ENCODE results near the gene SCG5.
A peak's percentile ranks its signal among the peaks of the same experiment; 100 is the strongest.
"Not testable (repeated sequence)": the region's sequence is repeated elsewhere in the genome, so short reads cannot be mapped to it uniquely, and the experiment has no call there.

The SCG5 gene

GRCh38 chr15:32641517-32642059 lies at the start of gene SCG5:
SCG5 (plus strand) TSS chr15:32641710; CDS start chr15:32643593, 1,883 bp downstream.
- H3K4me2 ChIP-seq (ENCODE audit: low read length) = no peak within 1 kb of the TSS
- no peaks in the 10 kb centered on the region for H3K9me3 ChIP-seq (ENCODE audit: insufficient read depth, low read length)
- TF ChIP-seq CTCF (IDR thresholded peaks at IDR 0.05; ENCODE audit: low read depth, low read length) = no peak
- TF ChIP-seq EZH2phosphoT487 (IDR thresholded peaks at IDR 0.05; ENCODE audit: low read depth) = no peak
- no peak within 1 kb of the TSS for H3K27ac ChIP-seq (ENCODE audit: low read length)
- no peaks in the 10 kb centered on the region for H3K4me1 ChIP-seq (ENCODE audit: low read length)
- no peak within 1 kb of the TSS for H2AFZ ChIP-seq (ENCODE audit: low read depth, low read length)
- no peak within 1 kb of the TSS for H3K9ac ChIP-seq (ENCODE audit: low read length)
- no peaks in the 10 kb centered on the region for H3K27me3 ChIP-seq (ENCODE audit: low read depth, low read length)
- H3K36me3 ChIP-seq (replicated peaks; ENCODE audit: low read depth, low read length) = peaks cover 53% of the 10 kb centered on the region
- 0 out of 2 replicates have a peak, but pooled peaks cover 5% of the 10 kb centered on the region for H3K79me2 ChIP-seq (ENCODE audit: low read length)
- no peaks in the 10 kb centered on the region for H4K20me1 ChIP-seq (ENCODE audit: insufficient read depth, low read length)
- H3K4me3 ChIP-seq (ENCODE audit: low read length) = no peak within 1 kb of the TSS

- not testable (repeated sequence) for H2AFZ ChIP-seq (ENCODE audit: low read depth, low read length); H3K4me2 ChIP-seq (ENCODE audit: low read length); H3K9me3 ChIP-seq (ENCODE audit: insufficient read depth, low read length); H3K9ac ChIP-seq (ENCODE audit: low read length); H4K20me1 ChIP-seq (ENCODE audit: insufficient read depth, low read length); H3K79me2 ChIP-seq (ENCODE audit: low read length); H3K36me3 ChIP-seq (replicated peaks; ENCODE audit: low read depth, low read length); H3K27me3 ChIP-seq (ENCODE audit: low read depth, low read length); H3K4me1 ChIP-seq (ENCODE audit: low read length); H3K4me3 ChIP-seq (ENCODE audit: low read length); H3K27ac ChIP-seq (ENCODE audit: low read length)
Observed at GRCh38 chr15:32593151-32593550, 48.4 kb upstream of the SCG5 start, which contains the start of gene GOLGA8N. GOLGA8N (plus strand) TSS chr15:32593456.

GRCh38 chr15:32609518-32609917 lies 32.0 kb upstream of the SCG5 start:
- not testable (repeated sequence) for H3K27me3 ChIP-seq (ENCODE audit: low read depth, low read length); H3K79me2 ChIP-seq (ENCODE audit: low read length); H3K9ac ChIP-seq (ENCODE audit: low read length); H4K20me1 ChIP-seq (ENCODE audit: insufficient read depth, low read length); H3K27ac ChIP-seq (ENCODE audit: low read length); H3K4me3 ChIP-seq (ENCODE audit: low read length); H3K4me1 ChIP-seq (ENCODE audit: low read length); H2AFZ ChIP-seq (ENCODE audit: low read depth, low read length); H3K36me3 ChIP-seq (replicated peaks; ENCODE audit: low read depth, low read length); H3K4me2 ChIP-seq (ENCODE audit: low read length); H3K9me3 ChIP-seq (ENCODE audit: insufficient read depth, low read length)

GRCh38 chr15:32610719-32611118 lies 30.8 kb upstream of the SCG5 start:
- H3K4me3 ChIP-seq (ENCODE audit: low read length); H3K79me2 ChIP-seq (ENCODE audit: low read length); H3K36me3 ChIP-seq (replicated peaks; ENCODE audit: low read depth, low read length); H3K27ac ChIP-seq (ENCODE audit: low read length); H3K9me3 ChIP-seq (ENCODE audit: insufficient read depth, low read length); H3K9ac ChIP-seq (ENCODE audit: low read length); H4K20me1 ChIP-seq (ENCODE audit: insufficient read depth, low read length); H3K4me1 ChIP-seq (ENCODE audit: low read length); H2AFZ ChIP-seq (ENCODE audit: low read depth, low read length); H3K27me3 ChIP-seq (ENCODE audit: low read depth, low read length): not testable (repeated sequence)
- H3K4me2 ChIP-seq (ENCODE audit: low read length) = peak overlapping the region; percentile 39; the same call in 1 of the 2 replicates

- H3K9me3 ChIP-seq (ENCODE audit: insufficient read depth, low read length); H3K36me3 ChIP-seq (replicated peaks; ENCODE audit: low read depth, low read length); H2AFZ ChIP-seq (ENCODE audit: low read depth, low read length); H3K4me1 ChIP-seq (ENCODE audit: low read length); H3K27me3 ChIP-seq (ENCODE audit: low read depth, low read length); H4K20me1 ChIP-seq (ENCODE audit: insufficient read depth, low read length): not testable (repeated sequence)
- Histone ChIP-seq H3K9ac (ENCODE audit: low read length) (peak overlapping the region; percentile 94), H3K4me2 (ENCODE audit: low read length) (peak overlapping the region; percentile 17), H3K27ac (ENCODE audit: low read length) (peak overlapping the region; percentile 79), H3K79me2 (ENCODE audit: low read length) (peaks cover 45% of the 10 kb centered on the region), H3K4me3 (ENCODE audit: low read length) (peak overlapping the region; percentile 82)
Observed at GRCh38 chr15:32614712-32615050, 26.8 kb upstream of the SCG5 start.

GRCh38 chr15:32615051-32615870 lies 26.2 kb upstream of the SCG5 start, which contains the start of gene ARHGAP11A:
ARHGAP11A (plus strand) TSS chr15:32615504; CDS start chr15:32616212, 708 bp downstream.
- H3K9ac ChIP-seq (ENCODE audit: low read length) = peak within 1 kb of the TSS; percentile 94
- H3K9me3 ChIP-seq (ENCODE audit: insufficient read depth, low read length); H3K27me3 ChIP-seq (ENCODE audit: low read depth, low read length); H3K4me1 ChIP-seq (ENCODE audit: low read length); H2AFZ ChIP-seq (ENCODE audit: low read depth, low read length); H4K20me1 ChIP-seq (ENCODE audit: insufficient read depth, low read length); H3K36me3 ChIP-seq (replicated peaks; ENCODE audit: low read depth, low read length): not testable (repeated sequence)
- peak within 1 kb of the TSS; percentile 82 for H3K4me3 ChIP-seq (ENCODE audit: low read length)
- peaks cover 51% of the 10 kb centered on the region for H3K79me2 ChIP-seq (ENCODE audit: low read length)
- H3K27ac ChIP-seq (ENCODE audit: low read length) = peak within 1 kb of the TSS; percentile 79
- peak within 1 kb of the TSS; percentile 70 for H3K4me2 ChIP-seq (ENCODE audit: low read length)

- not testable (repeated sequence) for H3K9me3 ChIP-seq (ENCODE audit: insufficient read depth, low read length); H2AFZ ChIP-seq (ENCODE audit: low read depth, low read length); H4K20me1 ChIP-seq (ENCODE audit: insufficient read depth, low read length); H3K27me3 ChIP-seq (ENCODE audit: low read depth, low read length); H3K36me3 ChIP-seq (replicated peaks; ENCODE audit: low read depth, low read length); H3K4me1 ChIP-seq (ENCODE audit: low read length)
- Histone ChIP-seq H3K4me3 (ENCODE audit: low read length) (peak overlapping the region; percentile 82), H3K9ac (ENCODE audit: low read length) (peak overlapping the region; percentile 94), H3K79me2 (ENCODE audit: low read length) (peaks cover 51% of the 10 kb centered on the region), H3K27ac (ENCODE audit: low read length) (peak overlapping the region; percentile 79), H3K4me2 (ENCODE audit: low read length) (peak overlapping the region; percentile 70)
Observed at GRCh38 chr15:32615871-32616426, 25.6 kb upstream of the SCG5 start.

All from OCI-LY3 (cell line).